Measurements from ENCODE around the gene ERMN.

DNA sequence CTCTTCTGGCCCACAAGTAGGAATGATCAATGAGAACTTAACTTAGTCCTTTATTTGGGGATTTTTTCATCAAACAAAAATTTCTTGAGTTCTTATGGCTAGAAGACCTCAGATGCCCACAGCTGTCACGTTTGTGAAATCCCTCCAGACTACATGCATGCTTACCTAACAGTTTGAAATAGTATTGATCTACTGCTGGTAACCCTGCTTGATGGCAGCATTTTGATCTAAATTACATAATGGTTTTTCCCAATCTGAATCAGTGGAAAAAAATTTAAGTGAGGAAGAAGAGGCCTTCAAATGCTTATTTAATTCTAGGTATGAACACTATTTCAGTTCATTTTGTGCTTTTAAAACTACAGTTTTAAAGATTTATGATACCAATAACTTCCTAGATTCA, 13.9 kb downstream of the ERMN start:
- TF ChIP-seq, protein P1, sequence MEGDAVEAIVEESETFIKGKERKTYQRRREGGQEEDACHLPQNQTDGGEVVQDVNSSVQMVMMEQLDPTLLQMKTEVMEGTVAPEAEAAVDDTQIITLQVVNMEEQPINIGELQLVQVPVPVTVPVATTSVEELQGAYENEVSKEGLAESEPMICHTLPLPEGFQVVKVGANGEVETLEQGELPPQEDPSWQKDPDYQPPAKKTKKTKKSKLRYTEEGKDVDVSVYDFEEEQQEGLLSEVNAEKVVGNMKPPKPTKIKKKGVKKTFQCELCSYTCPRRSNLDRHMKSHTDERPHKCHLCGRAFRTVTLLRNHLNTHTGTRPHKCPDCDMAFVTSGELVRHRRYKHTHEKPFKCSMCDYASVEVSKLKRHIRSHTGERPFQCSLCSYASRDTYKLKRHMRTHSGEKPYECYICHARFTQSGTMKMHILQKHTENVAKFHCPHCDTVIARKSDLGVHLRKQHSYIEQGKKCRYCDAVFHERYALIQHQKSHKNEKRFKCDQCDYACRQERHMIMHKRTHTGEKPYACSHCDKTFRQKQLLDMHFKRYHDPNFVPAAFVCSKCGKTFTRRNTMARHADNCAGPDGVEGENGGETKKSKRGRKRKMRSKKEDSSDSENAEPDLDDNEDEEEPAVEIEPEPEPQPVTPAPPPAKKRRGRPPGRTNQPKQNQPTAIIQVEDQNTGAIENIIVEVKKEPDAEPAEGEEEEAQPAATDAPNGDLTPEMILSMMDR (IDR thresholded peaks at IDR 0.05; ENCODE audit: borderline replicate concordance, extremely low read depth, low read length, poor library complexity, severe bottlenecking), result no peak
- TF ChIP-seq EZH2 (IDR thresholded peaks at IDR 0.05; ENCODE audit: borderline replicate concordance, low read depth, low read length, severe bottlenecking), result no peak
